Activated CD8-positive, alpha-beta memory T cell treated with anti-CD3 and anti-CD28 coated beads for 36 hours (primary cell): Measurements from ENCODE around the gene HLA-DQA1. TPM values are rescaled to one million over a fixed set of nuclear protein-coding genes. Genes with fewer than 3 reads are reported as not detected.
"Not testable (repeated sequence)": the region's sequence is repeated elsewhere in the genome, so short reads cannot be mapped to it uniquely, and the experiment has no call there.

Source experiments
- CTCF ChIA-PET: fragments of 350-600 bp; sonication (Branson Sonifier 250); formaldehyde crosslinking; loops from one replicate; lab custom pipeline; 2021; ENCODE audit warnings: antibody characterized with exemption; lab: Charles Lee
- POLR2A ChIA-PET: fragments of 350-600 bp; sonication (Branson Sonifier 250); formaldehyde crosslinking; loops from one replicate; lab custom pipeline; 2021; ENCODE audit warnings: antibody characterized with exemption; lab: Charles Lee
- total RNA-seq, 2 experiments: library from RNA; stranded (reverse); gene quantifications; one replicate each; pipeline ENCODE4 v1.2.3, GENCODE V29; 2021

Gene HLA-DQA1
- total RNA-seq, 2 experiments from 2014 or later: 6.9 to 8.7 TPM

DNA sequence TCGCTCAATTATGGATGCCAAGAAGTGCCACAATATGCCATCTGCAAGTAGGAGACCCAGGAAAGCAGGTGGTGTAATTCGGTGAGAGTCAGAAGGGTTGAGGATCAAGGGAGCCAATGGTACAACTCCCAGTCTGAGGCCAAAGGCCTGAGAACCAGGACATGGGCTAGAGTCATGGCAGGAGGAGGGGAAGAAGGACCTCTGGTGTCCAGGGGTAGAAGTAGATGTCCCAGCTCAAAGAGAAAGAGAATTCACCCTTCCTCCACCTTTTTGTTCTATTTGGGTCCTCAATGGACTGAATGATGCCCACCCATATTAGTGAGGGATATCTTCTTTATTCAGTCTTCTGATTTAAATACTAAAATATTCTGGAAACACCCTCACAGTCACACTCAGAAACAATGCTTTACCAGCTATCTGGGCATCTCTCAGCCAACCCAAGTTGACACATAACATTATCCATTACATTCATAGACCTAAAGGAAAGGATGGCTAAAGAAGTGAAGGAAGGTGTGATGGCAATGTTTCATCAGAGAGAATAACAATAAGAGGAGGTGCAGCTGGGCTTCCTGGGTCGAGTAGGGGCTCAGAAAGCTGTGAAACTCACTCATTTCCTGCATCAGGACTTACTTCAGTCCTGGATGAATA is 21.2 kb upstream of the HLA-DQA1 start:
- POLR2A ChIA-PET: no interaction called here
- CTCF ChIA-PET: no interaction called here

- ChIA-PET POLR2A (no interaction called here), CTCF (no interaction called here)
These were observed 19.5 kb upstream of the HLA-DQA1 start for GRCh38 chr6:32617751-32618150.

DNA sequence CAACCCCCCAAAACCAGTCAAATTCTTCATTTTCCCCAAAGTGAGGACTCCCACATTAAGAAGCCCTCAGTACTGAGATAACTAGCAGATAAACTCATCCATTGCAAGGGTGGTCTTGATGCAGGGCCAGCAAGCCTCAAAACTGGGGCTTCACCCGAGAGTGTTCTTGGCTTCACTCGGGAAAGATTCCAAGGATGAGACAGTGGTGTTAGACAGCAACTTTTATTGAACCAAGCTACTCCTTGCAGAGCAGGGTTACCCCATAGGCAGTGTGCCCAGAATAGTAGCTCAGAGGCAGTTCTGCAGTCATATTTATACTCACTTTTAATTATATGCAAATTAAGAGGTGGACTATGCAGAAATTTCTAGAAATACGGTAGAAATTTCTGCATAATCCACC is 15.8 kb upstream of the HLA-DQA1 start:
- ChIA-PET POLR2A (interaction anchor here (0.6 kb wide), 1 partner anchor 385 kb away, joined by 5 read pairs; no protein-coding TSS in a partner anchor), CTCF (no interaction called here)

GRCh38 chr6:32622545-32623401 is 14.4 kb upstream of the HLA-DQA1 start:
- CTCF ChIA-PET: no interaction called here
- POLR2A ChIA-PET: no interaction called here

- POLR2A ChIA-PET: no interaction called here
- CTCF ChIA-PET: no interaction called here
These were observed 13.5 kb upstream of the HLA-DQA1 start for GRCh38 chr6:32623693-32624092.

GRCh38 chr6:32624565-32624964 is 12.6 kb upstream of the HLA-DQA1 start:
- CTCF ChIA-PET: no interaction called here
- POLR2A ChIA-PET: no interaction called here

- ChIA-PET POLR2A (no interaction called here), CTCF (interaction anchor here (0.7 kb wide), 1 partner anchor 16 kb away, joined by 3 read pairs; no protein-coding TSS in a partner anchor)
These were observed 12.1 kb upstream of the HLA-DQA1 start for GRCh38 chr6:32625137-32625536.

GRCh38 chr6:32627249-32627648 is 10.0 kb upstream of the HLA-DQA1 start:
- POLR2A ChIA-PET: no interaction called here

GRCh38 chr6:32627831-32628230 is 9.4 kb upstream of the HLA-DQA1 start:
- CTCF ChIA-PET: no interaction called here
- POLR2A ChIA-PET: interaction anchor here (0.7 kb wide), 1 partner anchor 259 kb away, joined by 3 read pairs; no protein-coding TSS in a partner anchor

More at GRCh38 chr6:32627249-32627648, 10.0 kb upstream of the HLA-DQA1 start:
- CTCF ChIA-PET: no interaction called here

GRCh38 chr6:32629793-32630192 is 7.4 kb upstream of the HLA-DQA1 start:
- CTCF ChIA-PET, POLR2A ChIA-PET: not testable (repeated sequence)

DNA sequence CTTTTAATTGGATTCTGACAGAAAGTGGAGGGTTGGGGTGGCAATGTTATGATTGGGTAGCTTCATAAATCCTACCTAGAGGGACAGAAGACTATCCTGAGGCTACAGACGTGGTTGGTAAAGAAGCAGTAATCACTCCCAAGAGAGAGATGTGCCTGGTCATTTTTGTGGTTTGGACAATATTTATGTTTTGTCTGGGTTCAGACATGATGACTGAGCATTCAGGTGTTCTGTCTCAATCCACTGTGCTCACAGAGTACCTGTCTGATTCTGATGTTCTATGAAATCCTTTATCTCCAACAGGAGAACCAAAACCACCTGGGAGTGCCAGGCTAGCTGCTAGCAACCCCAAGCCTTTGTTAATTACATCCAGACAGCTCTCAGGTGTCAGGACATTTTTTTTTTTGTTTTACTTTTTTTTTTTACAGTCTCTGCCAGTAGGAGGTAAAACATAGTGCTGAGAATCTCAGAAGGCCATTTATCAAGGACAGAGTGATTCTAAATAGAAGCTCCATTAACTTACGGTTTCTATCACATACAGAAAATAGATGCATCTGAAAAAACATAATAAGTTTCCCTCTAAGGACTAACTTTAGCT is 1.6 kb upstream of the HLA-DQA1 start:
- POLR2A ChIA-PET: no interaction called here
- CTCF ChIA-PET: no interaction called here

DNA sequence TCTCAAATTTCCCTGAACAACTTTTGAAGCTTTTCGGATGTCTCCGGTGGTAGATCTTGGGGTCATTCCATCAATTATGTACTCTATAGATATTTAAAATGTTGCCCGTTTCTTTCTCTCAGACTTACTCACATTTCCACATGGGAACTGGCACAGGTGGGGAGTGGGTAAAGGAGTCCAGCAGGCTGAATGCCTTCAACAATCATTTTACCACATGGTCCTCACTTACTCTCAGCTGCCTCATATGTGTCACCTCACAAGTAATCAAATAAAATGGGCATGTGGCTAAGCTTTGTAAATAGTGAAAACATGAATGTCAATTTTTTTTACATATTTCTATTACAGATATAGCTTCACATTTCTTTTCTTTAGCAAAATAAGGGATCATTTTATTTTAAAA is 677 bp downstream of the HLA-DQA1 start:
- ChIA-PET CTCF (no interaction called here), POLR2A (no interaction called here)

GRCh38 chr6:32638532-32639219 is 1.5 kb downstream of the HLA-DQA1 start:
- ChIA-PET POLR2A (no interaction called here), CTCF (no interaction called here)

- ChIA-PET CTCF (no interaction called here), POLR2A (no interaction called here)
These were observed 2.5 kb downstream of the HLA-DQA1 start for GRCh38 chr6:32639440-32640394.

DNA sequence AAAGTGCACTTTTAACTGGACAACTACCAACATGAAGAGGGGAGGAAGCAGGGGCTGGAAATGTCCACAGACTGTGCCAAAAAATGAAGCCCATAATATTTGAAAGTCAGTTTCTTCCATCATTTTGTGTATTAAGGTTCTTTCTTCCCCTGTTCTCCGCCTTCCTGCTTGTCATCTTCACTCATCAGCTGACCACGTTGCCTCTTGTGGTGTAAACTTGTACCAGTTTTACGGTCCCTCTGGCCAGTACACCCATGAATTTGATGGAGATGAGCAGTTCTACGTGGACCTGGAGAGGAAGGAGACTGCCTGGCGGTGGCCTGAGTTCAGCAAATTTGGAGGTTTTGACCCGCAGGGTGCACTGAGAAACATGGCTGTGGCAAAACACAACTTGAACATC is 3.9 kb downstream of the HLA-DQA1 start:
- ChIA-PET CTCF (no interaction called here), POLR2A (no interaction called here)

DNA sequence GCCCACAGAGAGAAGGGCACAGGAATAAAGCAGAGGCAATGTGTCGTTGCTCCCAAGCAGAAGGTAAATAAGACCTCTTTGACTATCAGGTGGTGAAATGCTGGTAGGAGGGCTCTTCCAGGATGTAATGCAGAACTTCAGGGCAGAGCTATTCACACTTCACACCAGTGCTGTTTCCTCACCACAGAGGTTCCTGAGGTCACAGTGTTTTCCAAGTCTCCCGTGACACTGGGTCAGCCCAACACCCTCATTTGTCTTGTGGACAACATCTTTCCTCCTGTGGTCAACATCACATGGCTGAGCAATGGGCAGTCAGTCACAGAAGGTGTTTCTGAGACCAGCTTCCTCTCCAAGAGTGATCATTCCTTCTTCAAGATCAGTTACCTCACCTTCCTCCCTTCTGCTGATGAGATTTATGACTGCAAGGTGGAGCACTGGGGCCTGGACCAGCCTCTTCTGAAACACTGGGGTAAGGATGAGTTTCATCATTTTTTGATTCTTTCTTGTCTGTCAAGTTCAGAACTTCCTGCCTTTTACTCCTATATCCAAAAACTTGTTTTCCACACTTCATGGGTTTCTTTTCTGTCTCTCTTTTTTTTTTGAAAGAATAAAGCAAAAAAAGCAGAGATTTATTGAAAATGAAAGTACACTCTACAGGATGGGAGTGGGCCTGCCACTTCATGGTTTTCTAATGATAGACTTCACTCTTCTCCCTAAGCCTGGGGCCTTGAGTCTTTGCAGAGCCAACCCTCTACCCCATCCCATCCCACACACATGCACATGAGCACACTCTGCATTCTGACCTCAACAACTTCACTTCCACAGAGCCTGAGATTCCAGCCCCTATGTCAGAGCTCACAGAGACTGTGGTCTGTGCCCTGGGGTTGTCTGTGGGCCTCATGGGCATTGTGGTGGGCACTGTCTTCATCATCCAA is 4.8 kb downstream of the HLA-DQA1 start:
- CTCF ChIA-PET, POLR2A ChIA-PET: not testable (repeated sequence)

GRCh38 chr6:32642720-32643106 is 5.5 kb downstream of the HLA-DQA1 start:
- CTCF ChIA-PET: interaction anchor here (1.1 kb wide), 1 partner anchor 49 kb away, joined by 3 read pairs; no protein-coding TSS in a partner anchor
- POLR2A ChIA-PET: no interaction called here
